Right lobe of liver (tissue), 6 donors: ENCODE data around the gene SLC30A1. TPM values are rescaled to one million over a fixed set of nuclear protein-coding genes. Genes with fewer than 3 reads are reported as not detected.

ENCODE experiments used
- ATAC-seq, 4 donors: fragments of 200-7000 bp; cut with Tn5 transposase; one replicate each; pipeline ENCODE4 v1.9.1; 2020; ENCODE audit warnings: mild to moderate bottlenecking in 4 of 4, moderate library complexity in 4 of 4
- DNase-seq, 3 donors: peaks; one replicate each; pipeline ENCODE4 v3.0.0-alpha.2; 2020
- H3K27ac ChIP-seq, 3 donors: fragments of 200-600 bp; one replicate each; pipeline ENCODE4 v1.8.0; 2022
- H3K27me3 ChIP-seq, 2 donors: fragments of 200-600 bp; one replicate each; pipeline ENCODE4 v1.8.0; 2022
- H3K36me3 ChIP-seq, 4 donors: fragments of 200-600 bp; sonication (generic) in 1 of 4; one replicate each; pipeline versions ENCODE4 v1.5.1 to v1.8.0; 2017 to 2022; ENCODE audit warnings: control low read depth in 1 of 4
- H3K4me1 ChIP-seq, 4 donors: fragments of 200-600 bp; sonication (generic) in 1 of 4; one replicate each; pipeline versions ENCODE4 v1.5.1 to v1.8.0; 2017 to 2022; ENCODE audit warnings: control low read depth in 1 of 4
- H3K4me3 ChIP-seq, 3 donors: fragments of 200-600 bp; one replicate each; pipeline ENCODE4 v1.8.0; 2022
- H3K9me3 ChIP-seq, 4 donors: fragments of 200-600 bp; sonication (generic) in 1 of 4; one replicate each; pipeline versions ENCODE4 v1.5.1 to v1.8.0; 2017 to 2022; ENCODE audit warnings: control low read depth in 1 of 4
- POLR2A ChIP-seq: fragments of 450-650 bp; IDR thresholded peaks from one replicate; pipeline ENCODE4 v1.6.1; 2017; ENCODE audit warnings: antibody characterized with exemption, mild to moderate bottlenecking
- WGBS: methylation state at CpG from one replicate; pipeline ENCODE4 v1.1.6; 2018; ENCODE audit warnings: low coverage, low lambda C conversion rate; ENCODE audit not compliant: insufficient coverage; ENCODE audit errors: missing lambda C conversion rate; 5-methylcytosine and 5-hydroxymethylcytosine counted together
- intact Hi-C, 2 donors: fragments of 100-400 bp; cut with DNase I; formaldehyde crosslinking; loops; one replicate each; pipeline versions ENCODE4 v1.11.2 to v1.14.1; 2022
- total RNA-seq, 6 experiments: library from RNA; depleted of rRNA in 2 of 6; stranded (reverse); fragments of >200 nt in 2 of 6; fragmentation: NEBNext Ultra II Directional in 3 of 6; extraction: Animal tissue kit (Norgen Biotek cat#: 25700) in 3 of 6; gene quantifications; one replicate each; pipeline versions ENCODE4 v1.1.0 to v1.2.4, GENCODE V29; 2016 to 2023
- TF ChIP-seq, protein P1 (sequence below), 4 donors: fragments of 200-600 bp in 3 of 4; fragments of 450-650 bp in 1 of 4; IDR thresholded peaks; one replicate each; pipeline versions ENCODE4 v1.5.1 to v1.8.0; 2016 to 2022; ENCODE audit warnings: antibody characterized with exemption in 4 of 4, mild to moderate bottlenecking in 2 of 4
- donor health status: DM: no; HTN: yes; CAD: no.
- donor health status: DM: no; HTN: no; CAD: no.
- donor health status: DM: no; HTN: no; CAD: no.
- donor health status: DM: no; HTN: yes; CAD: no.
- donor health status: DM: no; HTN: yes; CAD: no.

SLC30A1 gene
- total RNA-seq, 6 experiments from 2014 or later = 23.2 to 72.9 (median 48.2) TPM

DNA sequence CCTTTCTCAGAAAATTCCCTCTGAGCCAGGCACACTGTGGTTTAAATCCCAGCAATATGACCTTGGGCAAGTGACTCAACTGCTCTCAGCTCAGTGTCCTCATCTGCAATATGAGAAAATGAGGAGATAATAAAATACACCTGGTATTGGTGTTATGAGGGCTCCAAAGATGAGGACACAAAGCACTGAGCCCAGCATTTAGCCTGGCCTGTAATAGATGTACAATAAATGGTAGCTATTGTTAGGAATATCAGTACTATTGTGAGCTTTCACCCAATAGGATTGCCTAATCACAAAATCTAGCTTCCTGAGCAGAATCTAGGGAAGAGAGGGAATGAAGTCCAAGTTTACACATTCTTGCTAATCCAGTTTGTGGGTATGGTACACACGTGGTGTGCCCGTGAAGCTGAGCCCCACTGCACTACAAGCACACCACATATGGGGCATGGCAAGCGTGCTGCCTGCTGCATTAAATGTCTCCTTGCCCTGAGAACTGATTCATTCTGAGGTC is 24.3 kb upstream of the SLC30A1 start:
- ATAC-seq = peak; percentile 78 to 95 (median 84)
- H3K4me3 ChIP-seq = no peak overlapping the region
- TF ChIP-seq POLR2A = peak; percentile 16
- TF ChIP-seq, protein P1, sequence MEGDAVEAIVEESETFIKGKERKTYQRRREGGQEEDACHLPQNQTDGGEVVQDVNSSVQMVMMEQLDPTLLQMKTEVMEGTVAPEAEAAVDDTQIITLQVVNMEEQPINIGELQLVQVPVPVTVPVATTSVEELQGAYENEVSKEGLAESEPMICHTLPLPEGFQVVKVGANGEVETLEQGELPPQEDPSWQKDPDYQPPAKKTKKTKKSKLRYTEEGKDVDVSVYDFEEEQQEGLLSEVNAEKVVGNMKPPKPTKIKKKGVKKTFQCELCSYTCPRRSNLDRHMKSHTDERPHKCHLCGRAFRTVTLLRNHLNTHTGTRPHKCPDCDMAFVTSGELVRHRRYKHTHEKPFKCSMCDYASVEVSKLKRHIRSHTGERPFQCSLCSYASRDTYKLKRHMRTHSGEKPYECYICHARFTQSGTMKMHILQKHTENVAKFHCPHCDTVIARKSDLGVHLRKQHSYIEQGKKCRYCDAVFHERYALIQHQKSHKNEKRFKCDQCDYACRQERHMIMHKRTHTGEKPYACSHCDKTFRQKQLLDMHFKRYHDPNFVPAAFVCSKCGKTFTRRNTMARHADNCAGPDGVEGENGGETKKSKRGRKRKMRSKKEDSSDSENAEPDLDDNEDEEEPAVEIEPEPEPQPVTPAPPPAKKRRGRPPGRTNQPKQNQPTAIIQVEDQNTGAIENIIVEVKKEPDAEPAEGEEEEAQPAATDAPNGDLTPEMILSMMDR (IDR thresholded peaks at IDR 0.05) = no peak
- no peaks in the 10 kb centered on the region for H3K36me3 ChIP-seq
- peak overlapping the region in 1 of 3 donors; percentile 39 for H3K27ac ChIP-seq
- H3K27me3 ChIP-seq = no peaks in the 10 kb centered on the region
- H3K4me1 ChIP-seq = peaks cover 0 to 42% (median 14%) of the 10 kb centered on the region in 4 donors
- intact Hi-C loops = no loop called here
- peak; percentile 78 to 88 (median 84) for DNase-seq
- no peaks in the 10 kb centered on the region for H3K9me3 ChIP-seq
- WGBS = 33% methylated on average over 2 of the region's 3 CpGs

DNA sequence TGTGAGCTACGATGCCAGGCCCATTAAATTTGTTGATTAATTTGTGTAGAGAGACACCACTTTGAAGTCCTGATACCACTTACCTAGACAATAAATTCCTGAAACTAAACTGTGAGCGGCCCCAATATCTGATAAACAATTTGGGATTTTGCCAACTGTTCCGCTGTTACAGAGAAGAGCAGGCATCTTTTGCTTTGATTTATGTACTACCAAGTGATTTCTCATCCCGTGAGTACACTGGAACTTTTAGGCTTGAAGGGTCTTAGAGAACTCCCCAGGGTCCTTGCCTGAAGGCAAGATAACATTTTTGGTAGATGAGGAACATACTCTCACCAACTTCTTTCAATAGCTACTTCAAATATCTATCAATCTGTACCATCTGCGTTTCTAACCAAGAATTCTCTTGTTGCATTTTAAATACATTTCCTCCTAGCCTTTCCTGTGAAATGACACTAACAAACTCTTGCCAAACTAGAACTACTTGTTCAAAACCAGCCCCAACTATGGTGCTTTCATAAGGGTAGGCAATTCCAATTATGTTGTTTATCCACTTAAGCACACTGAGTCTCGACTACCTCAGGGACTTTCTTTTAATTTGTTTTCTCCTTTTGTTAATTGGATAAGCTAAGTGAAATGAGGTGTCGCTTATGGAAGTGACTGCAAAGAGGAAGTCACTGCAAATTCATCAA is 23.2 kb upstream of the SLC30A1 start:
- intact Hi-C loops = no loop called here
- ATAC-seq = no peak

DNA sequence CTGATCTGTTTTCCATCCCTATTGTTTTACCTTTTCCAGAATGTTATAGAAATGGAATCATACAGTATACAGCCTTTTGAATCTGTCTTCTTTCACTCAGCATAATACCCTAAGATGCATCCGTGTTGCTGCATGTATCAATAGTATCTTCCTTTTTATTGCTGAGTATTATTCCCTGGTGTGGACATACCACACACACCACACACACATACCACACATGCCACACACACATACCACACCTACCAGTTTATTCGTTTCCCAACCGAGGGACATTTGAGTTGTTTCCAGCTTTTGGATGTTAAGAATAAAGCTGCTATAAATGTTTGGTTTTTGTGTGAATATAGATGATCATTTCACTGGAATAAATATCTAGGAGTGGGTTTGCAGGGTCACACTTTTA is 22.2 kb upstream of the SLC30A1 start:
- intact Hi-C loops = no loop called here
- ATAC-seq (no peak), DNase-seq (no peak)
- Histone ChIP-seq H3K27ac (no peak overlapping the region), H3K4me1 (peaks cover 0 to 42% (median 11%) of the 10 kb centered on the region in 4 donors), H3K9me3 (no peaks in the 10 kb centered on the region), H3K27me3 (no peaks in the 10 kb centered on the region), H3K36me3 (no peaks in the 10 kb centered on the region), H3K4me3 (no peak overlapping the region)
- TF ChIP-seq, protein P1 (IDR thresholded peaks at IDR 0.05) = no peak
- 52% methylated on average over 3 of the region's 3 CpGs for WGBS

More for the DNA sequence above, 23.2 kb upstream of the SLC30A1 start:
- peaks cover 0 to 35% (median 11%) of the 10 kb centered on the region in 4 donors for H3K4me1 ChIP-seq
- H3K36me3 ChIP-seq = no peaks in the 10 kb centered on the region
- no peak for DNase-seq
- no peaks in the 10 kb centered on the region for H3K27me3 ChIP-seq
- WGBS = 25% methylated on average over 7 of the region's 7 CpGs
- TF ChIP-seq, protein P1 (IDR thresholded peaks at IDR 0.05) = no peak
- no peak for TF ChIP-seq POLR2A
- no peak overlapping the region for H3K27ac ChIP-seq
- no peak overlapping the region for H3K4me3 ChIP-seq
- H3K9me3 ChIP-seq = no peaks in the 10 kb centered on the region

DNA sequence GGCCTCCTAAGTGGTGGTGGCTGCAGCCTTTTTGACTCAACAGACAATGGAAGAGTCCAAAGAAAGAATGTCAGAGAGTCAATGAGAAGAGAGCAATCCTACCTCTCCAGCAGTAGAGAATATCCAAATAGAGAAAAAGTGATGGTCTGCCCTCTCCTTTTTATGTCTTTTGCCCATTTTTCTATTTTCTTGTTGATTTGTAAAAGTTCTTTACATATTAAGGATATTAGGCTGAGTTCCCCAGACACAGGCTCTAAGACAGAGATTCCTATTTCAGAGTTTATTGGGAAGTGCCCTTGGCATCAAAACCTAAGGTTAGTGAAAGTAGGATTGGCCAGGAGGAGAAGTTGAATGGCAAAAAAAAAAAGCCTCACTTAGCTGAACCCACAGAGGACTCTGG is 20.3 kb upstream of the SLC30A1 start:
- Histone ChIP-seq H3K27ac (no peak overlapping the region), H3K4me3 (no peak overlapping the region), H3K36me3 (no peaks in the 10 kb centered on the region), H3K4me1 (peaks cover 0 to 47% (median 12%) of the 10 kb centered on the region in 4 donors), H3K27me3 (no peaks in the 10 kb centered on the region), H3K9me3 (no peaks in the 10 kb centered on the region)
- ATAC-seq (no peak), DNase-seq (no peak)
- intact Hi-C loops = no loop called here
- no peak for TF ChIP-seq POLR2A
- TF ChIP-seq, protein P1 (IDR thresholded peaks at IDR 0.05) = no peak
